Gastrocnemius medialis (tissue), 4 donors: ENCODE results near the gene VTCN1.

Experiments used
- CTCF ChIP-seq, 5 experiments: fragments of 450-650 bp in 3 of 5; fragments of 200-600 bp in 2 of 5; sonication (generic) in 2 of 5; IDR thresholded peaks in 4 of 5; conservative IDR thresholded peaks in 1 of 5; 1 replicate in 4 of 5; 2 replicates in 1 of 5; pipeline ENCODE4 v1.5.1; 2016 to 2019; ENCODE audit warnings: antibody characterized with exemption in 5 of 5, mild to moderate bottlenecking in 3 of 5, moderate library complexity in 3 of 5
- POLR2A ChIP-seq, 2 donors: fragments of 450-650 bp; IDR thresholded peaks; one replicate each; pipeline ENCODE4 v1.6.1; 2017; ENCODE audit warnings: antibody characterized with exemption in 2 of 2, mild to moderate bottlenecking in 2 of 2, moderate library complexity in 2 of 2

GRCh38 chr1:117106478-117106877, 104.2 kb downstream of the VTCN1 start:
- TF ChIP-seq CTCF (IDR thresholded peaks at IDR 0.05 in 4 of 5, conservative IDR thresholded peaks at IDR 0.05 in 1 of 5) (no peak), POLR2A (IDR thresholded peaks at IDR 0.05) (no peak)
